HEK293 (cell line): ENCODE results near the gene OR4F6.

Experiments
- MYNN ChIP-seq: fragments of 450-650 bp; formaldehyde crosslinking; IDR thresholded peaks from 2 replicates; pipeline ENCODE4 v1.5.1; 2016; ENCODE audit warnings: missing biosample characterization, missing genetic modification characterization, borderline replicate concordance
- REST ChIP-seq: fragments of 450-650 bp; formaldehyde crosslinking; IDR thresholded peaks from 2 replicates; pipeline ENCODE4 v1.5.1; 2016; ENCODE audit warnings: missing biosample characterization, missing genetic modification characterization
- ZBTB21 ChIP-seq: fragments of 450-650 bp; formaldehyde crosslinking; IDR thresholded peaks from 2 replicates; pipeline ENCODE4 v1.5.1; 2017; ENCODE audit warnings: missing biosample characterization, missing genetic modification characterization
- ZBTB44 ChIP-seq: fragments of 450-650 bp; IDR thresholded peaks from 2 replicates; pipeline ENCODE4 v1.5.1; 2018; ENCODE audit warnings: missing biosample characterization, mild to moderate bottlenecking, missing genetic modification characterization
- ZFP37 ChIP-seq: fragments of 450-650 bp; formaldehyde crosslinking; IDR thresholded peaks from 2 replicates; pipeline ENCODE4 v1.5.1; 2016; ENCODE audit warnings: missing biosample characterization, missing genetic modification characterization
- ZNF174 ChIP-seq: fragments of 450-650 bp; formaldehyde crosslinking; IDR thresholded peaks from 2 replicates; pipeline ENCODE4 v1.5.0; 2017; ENCODE audit warnings: missing biosample characterization, mild to moderate bottlenecking, missing genetic modification characterization
- ZNF350 ChIP-seq: fragments of 450-650 bp; formaldehyde crosslinking; IDR thresholded peaks from 2 replicates; pipeline ENCODE4 v1.5.0; 2017; ENCODE audit warnings: missing biosample characterization, mild to moderate bottlenecking, missing genetic modification characterization
- ZNF561 ChIP-seq: fragments of 450-650 bp; IDR thresholded peaks from 2 replicates; pipeline ENCODE4 v1.5.1; 2018; ENCODE audit warnings: missing biosample characterization, missing genetic modification characterization, borderline replicate concordance
- ZNF629 ChIP-seq: fragments of 450-650 bp; formaldehyde crosslinking; IDR thresholded peaks from 2 replicates; pipeline ENCODE4 v1.5.1; 2017; ENCODE audit warnings: missing biosample characterization, missing genetic modification characterization
- ZNF76 ChIP-seq: fragments of 450-650 bp; formaldehyde crosslinking; IDR thresholded peaks from 2 replicates; pipeline ENCODE4; 2016; ENCODE audit warnings: low read depth, missing biosample characterization, missing genetic modification characterization, borderline replicate concordance
- ZNF785 ChIP-seq: fragments of 450-650 bp; formaldehyde crosslinking; IDR thresholded peaks from 2 replicates; pipeline ENCODE4 v1.5.1; 2016; ENCODE audit warnings: missing biosample characterization, missing genetic modification characterization
- ZNF843 ChIP-seq: fragments of 450-650 bp; formaldehyde crosslinking; IDR thresholded peaks from 2 replicates; pipeline ENCODE4 v1.5.1; 2016; ENCODE audit warnings: missing biosample characterization, missing genetic modification characterization
- TF ChIP-seq, protein P1 (sequence below): fragments of 450-650 bp; formaldehyde crosslinking; IDR thresholded peaks from 2 replicates; pipeline ENCODE4 v1.5.1; 2016; ENCODE audit warnings: missing biosample characterization, missing genetic modification characterization

GRCh38 chr15:101808201-101808600, 4.9 kb downstream of the OR4F6 start:
- TF ChIP-seq ZBTB44 (no peak), ZNF350 (tag by site-specific recombination) (no peak), ZNF174 (no peak), ZNF843 (no peak), ZFP37 (tag by site-specific recombination) (no peak), ZNF629 (no peak), ZNF785 (tag by site-specific recombination) (no peak), ZBTB21 (tag by site-specific recombination) (no peak), ZNF76 (tag by site-specific recombination) (no peak), ZNF561 (tag by site-specific recombination) (no peak), MYNN (tag by site-specific recombination) (no peak), REST (no peak)
- TF ChIP-seq, protein P1, sequence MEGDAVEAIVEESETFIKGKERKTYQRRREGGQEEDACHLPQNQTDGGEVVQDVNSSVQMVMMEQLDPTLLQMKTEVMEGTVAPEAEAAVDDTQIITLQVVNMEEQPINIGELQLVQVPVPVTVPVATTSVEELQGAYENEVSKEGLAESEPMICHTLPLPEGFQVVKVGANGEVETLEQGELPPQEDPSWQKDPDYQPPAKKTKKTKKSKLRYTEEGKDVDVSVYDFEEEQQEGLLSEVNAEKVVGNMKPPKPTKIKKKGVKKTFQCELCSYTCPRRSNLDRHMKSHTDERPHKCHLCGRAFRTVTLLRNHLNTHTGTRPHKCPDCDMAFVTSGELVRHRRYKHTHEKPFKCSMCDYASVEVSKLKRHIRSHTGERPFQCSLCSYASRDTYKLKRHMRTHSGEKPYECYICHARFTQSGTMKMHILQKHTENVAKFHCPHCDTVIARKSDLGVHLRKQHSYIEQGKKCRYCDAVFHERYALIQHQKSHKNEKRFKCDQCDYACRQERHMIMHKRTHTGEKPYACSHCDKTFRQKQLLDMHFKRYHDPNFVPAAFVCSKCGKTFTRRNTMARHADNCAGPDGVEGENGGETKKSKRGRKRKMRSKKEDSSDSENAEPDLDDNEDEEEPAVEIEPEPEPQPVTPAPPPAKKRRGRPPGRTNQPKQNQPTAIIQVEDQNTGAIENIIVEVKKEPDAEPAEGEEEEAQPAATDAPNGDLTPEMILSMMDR (tag by site-specific recombination) = no peak
